Measurements from ENCODE around the gene SERPINA4.

DNA sequence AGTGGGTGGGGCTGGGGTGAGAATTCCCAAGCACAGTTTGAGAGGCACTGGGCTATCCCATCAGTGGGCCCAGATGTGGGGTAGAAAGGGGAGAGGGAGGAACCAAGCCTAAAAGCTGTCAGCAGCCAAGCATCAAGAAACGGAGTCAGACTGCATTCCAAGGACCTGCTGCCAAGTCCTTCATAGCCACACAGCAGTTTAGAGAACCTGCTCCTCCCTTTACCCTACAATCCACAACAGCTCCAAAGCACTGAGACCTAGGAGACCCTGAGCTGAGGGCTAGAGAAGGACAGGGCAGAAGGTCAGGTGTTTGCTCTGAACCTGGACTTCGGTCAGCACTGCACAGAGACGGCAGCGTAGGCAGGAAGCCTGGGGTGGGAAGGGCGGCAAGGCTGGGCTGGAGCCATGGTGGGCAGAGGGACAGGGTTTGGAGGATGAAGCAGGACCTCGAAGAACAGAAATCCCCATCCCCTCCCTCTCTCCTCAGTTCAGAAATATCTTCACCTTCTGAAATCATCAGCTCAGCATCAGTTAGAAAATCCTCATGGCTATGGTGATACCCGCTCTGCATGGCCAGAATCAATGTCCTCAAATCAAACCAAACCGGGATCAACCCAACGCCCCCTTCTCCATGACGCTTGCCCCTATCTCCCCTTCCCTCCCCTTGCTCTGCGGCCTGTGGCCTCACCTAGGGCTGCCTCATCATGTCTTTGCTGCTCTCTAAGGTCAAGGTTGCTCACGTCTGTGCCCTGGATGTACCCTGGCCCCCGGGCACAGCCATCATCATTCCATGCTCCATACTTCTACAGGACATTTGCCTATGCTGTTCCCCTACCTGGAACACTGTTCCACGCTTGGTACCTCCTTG, 12.9 kb upstream of the SERPINA4 start:
- TF ChIP-seq, protein P1, sequence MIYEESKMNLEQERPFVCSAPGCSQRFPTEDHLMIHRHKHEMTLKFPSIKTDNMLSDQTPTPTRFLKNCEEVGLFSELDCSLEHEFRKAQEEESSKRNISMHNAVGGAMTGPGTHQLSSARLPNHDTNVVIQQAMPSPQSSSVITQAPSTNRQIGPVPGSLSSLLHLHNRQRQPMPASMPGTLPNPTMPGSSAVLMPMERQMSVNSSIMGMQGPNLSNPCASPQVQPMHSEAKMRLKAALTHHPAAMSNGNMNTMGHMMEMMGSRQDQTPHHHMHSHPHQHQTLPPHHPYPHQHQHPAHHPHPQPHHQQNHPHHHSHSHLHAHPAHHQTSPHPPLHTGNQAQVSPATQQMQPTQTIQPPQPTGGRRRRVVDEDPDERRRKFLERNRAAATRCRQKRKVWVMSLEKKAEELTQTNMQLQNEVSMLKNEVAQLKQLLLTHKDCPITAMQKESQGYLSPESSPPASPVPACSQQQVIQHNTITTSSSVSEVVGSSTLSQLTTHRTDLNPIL (CRISPR knock-in tag; IDR thresholded peaks at IDR 0.05; ENCODE audit: low read depth): no peak
- TF ChIP-seq ESRRG (CRISPR knock-in tag; IDR thresholded peaks at IDR 0.05) (no peak), ZFP30 (CRISPR knock-in tag; IDR thresholded peaks at IDR 0.05) (no peak), BACH2 (CRISPR knock-in tag; IDR thresholded peaks at IDR 0.05; ENCODE audit: borderline replicate concordance) (no peak), PPARA (CRISPR knock-in tag; IDR thresholded peaks at IDR 0.05; ENCODE audit: borderline replicate concordance) (no peak), TOX (CRISPR knock-in tag; IDR thresholded peaks at IDR 0.05; ENCODE audit: borderline replicate concordance) (no peak), TCF4 (CRISPR knock-in tag; IDR thresholded peaks at IDR 0.05; ENCODE audit: borderline replicate concordance) (no peak), ZC3H10 (CRISPR knock-in tag; IDR thresholded peaks at IDR 0.05) (no peak), ZFP3 (CRISPR knock-in tag; IDR thresholded peaks at IDR 0.05) (no peak)
- TF ChIP-seq, protein P2, sequence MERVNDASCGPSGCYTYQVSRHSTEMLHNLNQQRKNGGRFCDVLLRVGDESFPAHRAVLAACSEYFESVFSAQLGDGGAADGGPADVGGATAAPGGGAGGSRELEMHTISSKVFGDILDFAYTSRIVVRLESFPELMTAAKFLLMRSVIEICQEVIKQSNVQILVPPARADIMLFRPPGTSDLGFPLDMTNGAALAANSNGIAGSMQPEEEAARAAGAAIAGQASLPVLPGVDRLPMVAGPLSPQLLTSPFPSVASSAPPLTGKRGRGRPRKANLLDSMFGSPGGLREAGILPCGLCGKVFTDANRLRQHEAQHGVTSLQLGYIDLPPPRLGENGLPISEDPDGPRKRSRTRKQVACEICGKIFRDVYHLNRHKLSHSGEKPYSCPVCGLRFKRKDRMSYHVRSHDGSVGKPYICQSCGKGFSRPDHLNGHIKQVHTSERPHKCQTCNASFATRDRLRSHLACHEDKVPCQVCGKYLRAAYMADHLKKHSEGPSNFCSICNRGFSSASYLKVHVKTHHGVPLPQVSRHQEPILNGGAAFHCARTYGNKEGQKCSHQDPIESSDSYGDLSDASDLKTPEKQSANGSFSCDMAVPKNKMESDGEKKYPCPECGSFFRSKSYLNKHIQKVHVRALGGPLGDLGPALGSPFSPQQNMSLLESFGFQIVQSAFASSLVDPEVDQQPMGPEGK (CRISPR knock-in tag; IDR thresholded peaks at IDR 0.05; ENCODE audit: borderline replicate concordance): no peak
- TF ChIP-seq, protein P3, sequence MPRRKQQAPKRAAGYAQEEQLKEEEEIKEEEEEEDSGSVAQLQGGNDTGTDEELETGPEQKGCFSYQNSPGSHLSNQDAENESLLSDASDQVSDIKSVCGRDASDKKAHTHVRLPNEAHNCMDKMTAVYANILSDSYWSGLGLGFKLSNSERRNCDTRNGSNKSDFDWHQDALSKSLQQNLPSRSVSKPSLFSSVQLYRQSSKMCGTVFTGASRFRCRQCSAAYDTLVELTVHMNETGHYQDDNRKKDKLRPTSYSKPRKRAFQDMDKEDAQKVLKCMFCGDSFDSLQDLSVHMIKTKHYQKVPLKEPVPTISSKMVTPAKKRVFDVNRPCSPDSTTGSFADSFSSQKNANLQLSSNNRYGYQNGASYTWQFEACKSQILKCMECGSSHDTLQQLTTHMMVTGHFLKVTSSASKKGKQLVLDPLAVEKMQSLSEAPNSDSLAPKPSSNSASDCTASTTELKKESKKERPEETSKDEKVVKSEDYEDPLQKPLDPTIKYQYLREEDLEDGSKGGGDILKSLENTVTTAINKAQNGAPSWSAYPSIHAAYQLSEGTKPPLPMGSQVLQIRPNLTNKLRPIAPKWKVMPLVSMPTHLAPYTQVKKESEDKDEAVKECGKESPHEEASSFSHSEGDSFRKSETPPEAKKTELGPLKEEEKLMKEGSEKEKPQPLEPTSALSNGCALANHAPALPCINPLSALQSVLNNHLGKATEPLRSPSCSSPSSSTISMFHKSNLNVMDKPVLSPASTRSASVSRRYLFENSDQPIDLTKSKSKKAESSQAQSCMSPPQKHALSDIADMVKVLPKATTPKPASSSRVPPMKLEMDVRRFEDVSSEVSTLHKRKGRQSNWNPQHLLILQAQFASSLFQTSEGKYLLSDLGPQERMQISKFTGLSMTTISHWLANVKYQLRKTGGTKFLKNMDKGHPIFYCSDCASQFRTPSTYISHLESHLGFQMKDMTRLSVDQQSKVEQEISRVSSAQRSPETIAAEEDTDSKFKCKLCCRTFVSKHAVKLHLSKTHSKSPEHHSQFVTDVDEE (CRISPR knock-in tag; IDR thresholded peaks at IDR 0.05): no peak
